NB4 (cell line): ENCODE results near the gene INTS1.
A peak's percentile ranks its signal among the peaks of the same experiment; 100 is the strongest.

Experiments
- DNase-seq: peaks from one replicate; pipeline ENCODE4 v3.0.0; 2010; ENCODE audit warnings: low read depth
- H3K4me3 ChIP-seq: one replicate; pipeline ENCODE4 v1.5.1; 2011; ENCODE audit warnings: mild to moderate bottlenecking, low read depth, low read length, moderate library complexity
- CTCF ChIP-seq: IDR thresholded peaks from one replicate; pipeline ENCODE4 v1.5.1; 2012; ENCODE audit warnings: low read depth, low read length
- MAX ChIP-seq: IDR thresholded peaks from 2 replicates; pipeline ENCODE4 v1.6.1; 2011; ENCODE audit warnings: low read depth, low read length
- MYC ChIP-seq: IDR thresholded peaks from 2 replicates; pipeline ENCODE4 v1.6.1; 2011; ENCODE audit warnings: low read depth, low read length
- POLR2A ChIP-seq: IDR thresholded peaks from 2 replicates; pipeline ENCODE4 v1.6.1; 2011; ENCODE audit warnings: mild to moderate bottlenecking; ENCODE audit not compliant: insufficient read length; ENCODE audit errors: extremely low read depth

Gene INTS1

GRCh38 chr7:1535701-1536454 is 31.7 kb upstream of the INTS1 start:
- DNase-seq, result no peak
- H3K4me3 ChIP-seq, result no peak overlapping the region
- TF ChIP-seq MAX (no peak), POLR2A (no peak), CTCF (no peak)

DNA sequence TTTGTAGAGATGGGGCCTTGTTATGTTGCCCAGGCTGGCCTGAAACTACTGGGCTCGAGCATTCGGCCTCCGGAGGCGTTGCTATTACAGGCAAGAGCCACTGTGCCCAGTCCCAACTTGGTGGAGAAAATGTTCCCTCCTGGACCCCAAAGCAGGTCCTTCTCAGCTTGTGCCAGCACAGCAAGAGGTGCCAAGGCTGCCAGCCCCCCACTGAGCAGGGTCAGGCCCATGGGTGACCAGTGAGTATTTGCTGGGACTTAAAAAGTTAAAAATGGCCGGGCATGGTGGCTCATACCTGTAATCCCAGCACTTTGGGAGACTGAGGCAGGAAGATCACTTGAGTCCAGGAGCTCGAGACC is 30.9 kb upstream of the INTS1 start:
- H3K4me3 ChIP-seq, result no peak overlapping the region
- DNase-seq, result no peak
- TF ChIP-seq POLR2A (no peak), MYC (no peak), MAX (no peak)

DNA sequence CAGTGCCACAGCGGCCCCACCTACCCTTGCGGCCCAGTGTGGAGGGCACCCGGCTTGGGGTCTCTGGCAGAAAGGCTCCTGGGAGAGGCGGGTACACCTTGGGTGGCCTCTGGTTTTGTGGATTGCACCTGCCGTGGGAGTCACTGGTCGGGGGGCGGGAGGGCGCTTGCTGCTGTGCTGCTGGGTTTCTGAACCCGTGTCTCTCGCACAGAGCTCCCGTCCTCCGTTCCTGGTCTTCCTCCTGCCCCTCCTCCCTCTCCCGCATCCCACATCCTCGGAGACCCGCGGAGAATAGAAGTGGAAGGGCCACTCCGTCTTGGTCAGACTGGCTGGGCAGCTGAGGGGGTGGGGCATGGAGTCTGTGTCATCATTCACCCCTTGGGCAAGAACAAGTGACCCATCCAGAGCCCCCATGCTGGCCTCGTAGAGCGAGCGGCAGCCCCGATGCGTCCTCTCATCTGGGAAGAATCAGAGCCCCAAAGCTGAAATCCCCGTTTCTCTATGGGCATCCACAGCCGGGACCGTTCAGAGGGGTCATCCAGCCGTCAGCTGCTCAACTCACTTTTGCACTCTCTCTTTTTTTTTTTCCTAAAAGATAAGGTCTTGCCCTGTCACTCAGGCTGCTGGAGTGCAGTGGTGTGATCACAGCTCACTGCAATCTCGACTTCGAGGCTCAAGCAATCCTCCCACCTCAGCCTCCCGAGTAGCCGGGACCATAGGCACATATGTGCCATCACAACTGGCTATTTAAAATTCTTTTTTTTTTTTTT is 30.3 kb upstream of the INTS1 start:
- DNase-seq, result no peak
- no peak overlapping the region for H3K4me3 ChIP-seq
- TF ChIP-seq POLR2A, result no peak
- no peak for TF ChIP-seq MAX
- no peak for TF ChIP-seq CTCF
- no peak for TF ChIP-seq MYC

- DNase-seq, result no peak
- peak overlapping the region; percentile 70 for H3K4me3 ChIP-seq
- TF ChIP-seq POLR2A (no peak), MAX (no peak), MYC (no peak), CTCF (no peak)
These were observed 29.5 kb upstream of the INTS1 start for GRCh38 chr7:1533547-1534329.

DNA sequence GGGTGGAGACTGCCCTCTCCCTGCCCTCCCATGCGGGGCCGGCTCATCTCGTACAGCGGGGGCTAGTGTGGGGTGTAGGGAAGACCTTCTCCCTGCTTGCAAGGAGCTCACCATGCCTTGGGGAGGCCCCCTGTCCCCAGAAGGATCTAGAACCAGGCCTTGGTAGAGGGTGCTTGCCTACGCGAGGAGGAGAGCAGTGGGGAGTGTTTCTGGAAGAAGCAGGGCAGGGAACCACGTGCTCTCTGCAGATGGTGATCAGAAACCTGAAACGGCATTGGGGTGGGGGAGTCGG is 29.0 kb upstream of the INTS1 start:
- TF ChIP-seq CTCF, result no peak
- TF ChIP-seq POLR2A, result no peak
- TF ChIP-seq MAX, result no peak
- TF ChIP-seq MYC, result no peak
- no peak for DNase-seq
- peak overlapping the region; percentile 70 for H3K4me3 ChIP-seq
